Effector memory CD4-positive, alpha-beta T cell (primary cell): ENCODE measurements around the gene BBS1.

Experiments
- DNase-seq, 3 donors: peaks; one replicate each; pipeline ENCODE4 v3.0.0-alpha.2; 2020
- H3K27ac ChIP-seq: 2 replicates; pipeline ENCODE4 v1.7.0; 2013; ENCODE audit warnings: mild to moderate bottlenecking, low read length, moderate library complexity; ENCODE audit not compliant: insufficient read depth, poor library complexity, severe bottlenecking
- H3K27me3 ChIP-seq: replicated peaks from 2 replicates; pipeline ENCODE4 v1.7.0; 2013; ENCODE audit warnings: mild to moderate bottlenecking, low read length; ENCODE audit not compliant: insufficient read depth, control insufficient read depth, poor library complexity, severe bottlenecking
- H3K36me3 ChIP-seq: 2 replicates; pipeline ENCODE4 v1.7.0; 2013; ENCODE audit warnings: mild to moderate bottlenecking, low read length, moderate library complexity; ENCODE audit not compliant: control insufficient read depth, insufficient read depth
- H3K4me1 ChIP-seq: 2 replicates; pipeline ENCODE4 v1.7.0; 2013; ENCODE audit warnings: low read length, mild to moderate bottlenecking; ENCODE audit not compliant: control insufficient read depth, insufficient read depth, poor library complexity, severe bottlenecking
- H3K4me3 ChIP-seq: 2 replicates; pipeline ENCODE4 v1.7.0; 2013; ENCODE audit warnings: low read length, low read depth, mild to moderate bottlenecking; ENCODE audit not compliant: insufficient read depth, poor library complexity, severe bottlenecking
- H3K9me3 ChIP-seq: 2 replicates; pipeline ENCODE4 v1.7.0; 2013; ENCODE audit warnings: mild to moderate bottlenecking, low read length, moderate library complexity; ENCODE audit not compliant: control insufficient read depth

BBS1 gene

GRCh38 chr11:66510990-66511339 lies 530 bp downstream of the BBS1 start:
- H3K9me3 ChIP-seq, result no peaks in the 10 kb centered on the region
- peak overlapping the region; percentile 59 for H3K27ac ChIP-seq
- H3K36me3 ChIP-seq, result peaks cover 5% of the 10 kb centered on the region

GRCh38 chr11:66523611-66524010 lies 13.2 kb downstream of the BBS1 start:
- Histone ChIP-seq H3K4me3 (no peak overlapping the region), H3K9me3 (no peaks in the 10 kb centered on the region), H3K27me3 (no peaks in the 10 kb centered on the region), H3K4me1 (no peaks in the 10 kb centered on the region), H3K27ac (no peak overlapping the region), H3K36me3 (peaks cover 35% of the 10 kb centered on the region)
- DNase-seq, result no peak

More at GRCh38 chr11:66510990-66511339, 530 bp downstream of the BBS1 start:
- peaks cover 7% of the 10 kb centered on the region for H3K4me1 ChIP-seq
- no peak for DNase-seq
- H3K27me3 ChIP-seq, result no peaks in the 10 kb centered on the region
- H3K4me3 ChIP-seq, result peak overlapping the region; percentile 79

GRCh38 chr11:66524304-66525040 lies 14.0 kb downstream of the BBS1 start:
- Histone ChIP-seq H3K4me1 (no peaks in the 10 kb centered on the region), H3K36me3 (peaks cover 31% of the 10 kb centered on the region), H3K27me3 (no peaks in the 10 kb centered on the region), H3K27ac (no peak overlapping the region), H3K9me3 (no peaks in the 10 kb centered on the region), H3K4me3 (no peak overlapping the region)
- DNase-seq, result no peak

- no peak for DNase-seq
- Histone ChIP-seq H3K36me3 (no peaks in the 10 kb centered on the region), H3K4me3 (no peak overlapping the region)
Measured at GRCh38 chr11:66529069-66529468, 18.6 kb downstream of the BBS1 start.

GRCh38 chr11:66529655-66530054 lies 19.2 kb downstream of the BBS1 start:
- Histone ChIP-seq H3K27me3 (no peaks in the 10 kb centered on the region), H3K9me3 (no peaks in the 10 kb centered on the region), H3K36me3 (no peaks in the 10 kb centered on the region), H3K4me3 (no peak overlapping the region), H3K4me1 (no peaks in the 10 kb centered on the region), H3K27ac (no peak overlapping the region)
- DNase-seq, result no peak

More at GRCh38 chr11:66529069-66529468, 18.6 kb downstream of the BBS1 start:
- Histone ChIP-seq H3K9me3 (no peaks in the 10 kb centered on the region), H3K27ac (no peak overlapping the region), H3K4me1 (no peaks in the 10 kb centered on the region), H3K27me3 (no peaks in the 10 kb centered on the region)

- Histone ChIP-seq H3K27ac (no peak overlapping the region), H3K36me3 (no peaks in the 10 kb centered on the region)
Measured at GRCh38 chr11:66530927-66531709, 20.7 kb downstream of the BBS1 start.

GRCh38 chr11:66531841-66532240 lies 21.4 kb downstream of the BBS1 start:
- no peak for DNase-seq
- H3K4me1 ChIP-seq, result no peaks in the 10 kb centered on the region
- no peak overlapping the region for H3K27ac ChIP-seq
- no peaks in the 10 kb centered on the region for H3K36me3 ChIP-seq
- H3K9me3 ChIP-seq, result no peaks in the 10 kb centered on the region
- H3K27me3 ChIP-seq, result no peaks in the 10 kb centered on the region
- H3K4me3 ChIP-seq, result no peak overlapping the region

More at GRCh38 chr11:66530927-66531709, 20.7 kb downstream of the BBS1 start:
- DNase-seq, result no peak
- no peaks in the 10 kb centered on the region for H3K9me3 ChIP-seq
- no peaks in the 10 kb centered on the region for H3K27me3 ChIP-seq
- H3K4me1 ChIP-seq, result no peaks in the 10 kb centered on the region
- H3K4me3 ChIP-seq, result no peak overlapping the region

GRCh38 chr11:66532784-66533183 lies 22.3 kb downstream of the BBS1 start:
- DNase-seq, result no peak
- no peaks in the 10 kb centered on the region for H3K36me3 ChIP-seq
- no peaks in the 10 kb centered on the region for H3K9me3 ChIP-seq
- no peak overlapping the region for H3K27ac ChIP-seq
- H3K4me1 ChIP-seq, result no peaks in the 10 kb centered on the region
- H3K4me3 ChIP-seq, result no peak overlapping the region
- no peaks in the 10 kb centered on the region for H3K27me3 ChIP-seq

- no peak overlapping the region for H3K27ac ChIP-seq
- H3K9me3 ChIP-seq, result no peaks in the 10 kb centered on the region
- H3K4me1 ChIP-seq, result peaks cover 11% of the 10 kb centered on the region
- no peak for DNase-seq
- H3K4me3 ChIP-seq, result no peak overlapping the region
- peaks cover 22% of the 10 kb centered on the region for H3K36me3 ChIP-seq
- H3K27me3 ChIP-seq, result no peaks in the 10 kb centered on the region
Measured at GRCh38 chr11:66539170-66539869, 28.9 kb downstream of the BBS1 start.

- H3K4me1 ChIP-seq, result peaks cover 13% of the 10 kb centered on the region
- no peaks in the 10 kb centered on the region for H3K9me3 ChIP-seq
- DNase-seq, result no peak
- no peak overlapping the region for H3K27ac ChIP-seq
- peaks cover 22% of the 10 kb centered on the region for H3K36me3 ChIP-seq
- no peak overlapping the region for H3K4me3 ChIP-seq
- no peaks in the 10 kb centered on the region for H3K27me3 ChIP-seq
Measured at GRCh38 chr11:66539870-66540213, 29.4 kb downstream of the BBS1 start.
